MCF 10A (cell line): Measurements from ENCODE around the gene TSC22D2. TPM values are rescaled to one million over a fixed set of nuclear protein-coding genes. Genes with fewer than 3 reads are reported as not detected.

Experiments
- BruUV-seq: library from RNA; stranded (reverse); fragments of 400-500 nt; replicated peaks from 2 replicates; lab custom pipeline; 2021; lab: Mats Ljungman, UMichigan
- CTCF ChIA-PET: fragments of 300-600 bp; sonication (Branson Sonifier 250); formaldehyde crosslinking; extraction: SDS; loops from one replicate; lab custom pipeline; 2021; ENCODE audit warnings: antibody characterized with exemption, inconsistent platforms; lab: Yijun Ruan, JAX
- POLR2A ChIA-PET: fragments of 300-600, 350-650 bp; sonication (Branson Sonifier 250); formaldehyde crosslinking; extraction: SDS; loops from one replicate; lab custom pipeline; 2020; ENCODE audit warnings: antibody characterized with exemption, inconsistent platforms; lab: Yijun Ruan, JAX
- DNase-seq: peaks from one replicate; pipeline ENCODE4 v3.0.0-alpha.2; 2018; ENCODE audit not compliant: unreplicated experiment
- H3K27ac Mint-ChIP-seq: one replicate; pipeline ENCODE4 v1.8.0; 2022; ENCODE audit warnings: mild to moderate bottlenecking, low read depth, mixed read lengths; ENCODE audit not compliant: unreplicated experiment
- H3K27me3 Mint-ChIP-seq: one replicate; pipeline ENCODE4 v1.8.0; 2022; ENCODE audit warnings: mixed read lengths; ENCODE audit not compliant: insufficient read depth, unreplicated experiment
- H3K36me3 Mint-ChIP-seq: one replicate; pipeline ENCODE4 v1.8.0; 2022; ENCODE audit warnings: mild to moderate bottlenecking, moderate library complexity, mixed read lengths; ENCODE audit not compliant: insufficient read depth, unreplicated experiment
- H3K4me1 Mint-ChIP-seq: one replicate; pipeline ENCODE4 v1.8.0; 2022; ENCODE audit warnings: mixed read lengths; ENCODE audit not compliant: insufficient read depth, unreplicated experiment
- H3K4me3 Mint-ChIP-seq: one replicate; pipeline ENCODE4 v1.8.0; 2022; ENCODE audit warnings: mild to moderate bottlenecking, moderate library complexity, mixed read lengths; ENCODE audit not compliant: unreplicated experiment
- H3K9me3 Mint-ChIP-seq: one replicate; pipeline ENCODE4 v1.8.0; 2022; ENCODE audit warnings: mixed read lengths; ENCODE audit not compliant: unreplicated experiment
- CTCF ChIP-seq: fragments of 200-600 bp; IDR thresholded peaks from one replicate; pipeline ENCODE4 v1.8.0; 2022; ENCODE audit warnings: antibody characterized with exemption, mild to moderate bottlenecking; ENCODE audit not compliant: unreplicated experiment
- intact Hi-C: fragments of 100-400 bp; cut with micrococcal nuclease; formaldehyde crosslinking; loops from 2 replicates; pipeline ENCODE4 v1.14.1; 2022
- total RNA-seq: library from RNA; stranded (reverse); gene quantifications from 2 replicates; pipeline ENCODE4 v1.2.3, GENCODE V29; 2022

TSC22D2 gene
- total RNA-seq, 1 experiment from 2014 or later = 31.2 TPM

DNA sequence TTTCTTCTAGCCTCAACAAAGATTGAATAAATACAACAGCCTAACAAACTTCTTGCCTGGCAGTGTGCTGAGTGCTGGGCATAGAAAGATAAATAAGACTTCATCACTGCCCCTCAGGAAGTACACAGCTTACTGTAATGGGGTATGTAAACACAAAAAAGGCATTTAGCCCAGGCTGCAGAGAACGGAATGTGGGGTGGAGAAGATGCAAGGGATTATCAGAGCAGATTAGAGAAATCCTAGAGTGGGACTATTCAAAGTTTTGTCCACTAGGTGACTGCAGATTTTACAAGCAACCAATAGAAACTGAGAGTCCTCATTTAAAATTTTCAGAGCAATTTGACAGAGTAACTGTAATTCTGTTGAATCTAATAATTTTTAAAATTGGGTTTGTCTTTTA is 35.4 kb upstream of the TSC22D2 start:
- H3K4me3 Mint-ChIP-seq = no peak overlapping the region
- H3K9me3 Mint-ChIP-seq = no peaks in the 10 kb centered on the region
- no peak for TF ChIP-seq CTCF
- BruUV-seq = no TSS peak
- H3K36me3 Mint-ChIP-seq = no peaks in the 10 kb centered on the region
- CTCF ChIA-PET = interaction anchor here (1.0 to 1.8 kb wide), 2 partner anchors 36 to 39 kb away, joined by 3 to 5 read pairs; no protein-coding TSS in a partner anchor
- DNase-seq = no peak
- H3K4me1 Mint-ChIP-seq = peaks cover 46% of the 10 kb centered on the region
- no peaks in the 10 kb centered on the region for H3K27me3 Mint-ChIP-seq
- H3K27ac Mint-ChIP-seq = no peak overlapping the region
- intact Hi-C loops = loop anchor here (5.0 kb wide), 1 partner anchor 70 kb away; no protein-coding TSS in a partner anchor
- POLR2A ChIA-PET = interaction anchor here (1.1 to 3.0 kb wide), 4 partner anchors 24 to 39 kb away, joined by 4 to 19 read pairs (median 6); partner anchors contain the start of gene TSC22D2

DNA sequence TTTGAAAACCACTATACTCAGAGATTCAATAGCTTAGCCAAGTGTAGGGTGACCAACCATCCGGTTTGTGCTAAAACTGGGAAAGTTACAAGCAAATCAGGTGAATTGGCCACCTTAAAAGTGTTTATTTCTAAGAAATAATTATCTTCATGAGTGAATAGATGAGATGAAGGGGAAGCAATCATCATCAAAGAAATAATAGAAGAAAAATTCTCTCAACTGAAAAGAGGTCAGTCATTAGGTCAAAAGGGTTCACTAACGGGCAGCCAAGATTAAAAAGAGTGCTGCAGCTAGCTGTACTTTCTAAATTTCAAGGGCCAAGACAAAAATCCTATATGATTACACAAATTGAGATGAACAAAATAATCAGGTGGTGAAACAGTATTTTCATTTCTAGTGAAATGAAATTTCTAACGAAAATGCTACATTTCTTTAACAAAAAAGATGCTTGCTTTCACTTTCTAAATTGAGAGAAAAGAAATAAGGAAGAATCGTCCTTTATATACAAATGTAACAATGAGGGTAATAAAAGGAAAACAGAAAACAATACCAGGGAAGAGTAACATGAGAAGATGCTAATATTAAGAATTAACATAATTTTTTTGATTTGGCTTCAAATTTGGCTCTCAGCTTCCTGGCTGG is 34.7 kb upstream of the TSC22D2 start:
- H3K4me1 Mint-ChIP-seq = peaks cover 52% of the 10 kb centered on the region

GRCh38 chr3:150374975-150375374 is 33.1 kb upstream of the TSC22D2 start:
- Mint-ChIP-seq H3K36me3 (no peaks in the 10 kb centered on the region), H3K4me1 (peaks cover 47% of the 10 kb centered on the region), H3K9me3 (no peaks in the 10 kb centered on the region), H3K27me3 (no peaks in the 10 kb centered on the region), H3K4me3 (no peak overlapping the region), H3K27ac (no peak overlapping the region)
- DNase-seq = no peak
- no peak for TF ChIP-seq CTCF
- ChIA-PET POLR2A (interaction anchor here (2.2 to 3.4 kb wide), 2 partner anchors 33 to 37 kb away, joined by 6 to 43 read pairs; partner anchors contain the start of gene TSC22D2), CTCF (no interaction called here)
- intact Hi-C loops = loop anchor here (5.0 kb wide), 1 partner anchor 73 kb away; no protein-coding TSS in a partner anchor
- BruUV-seq = no TSS peak

More for the DNA sequence above, 34.7 kb upstream of the TSC22D2 start:
- ChIA-PET POLR2A (interaction anchor here (0.8 to 3.0 kb wide), 5 partner anchors 25 to 106 kb away, joined by 4 to 19 read pairs (median 4); partner anchors contain the start of gene TSC22D2), CTCF (interaction anchor here (0.8 to 1.8 kb wide), 2 partner anchors 36 to 38 kb away, joined by 4 to 5 read pairs; no protein-coding TSS in a partner anchor)
- peak overlapping the region; percentile 31 for H3K27ac Mint-ChIP-seq
- no peak for TF ChIP-seq CTCF
- no peaks in the 10 kb centered on the region for H3K27me3 Mint-ChIP-seq
- no peak overlapping the region for H3K4me3 Mint-ChIP-seq
- intact Hi-C loops = loop anchor here (5.0 kb wide), 1 partner anchor 71 kb away; no protein-coding TSS in a partner anchor
- no peaks in the 10 kb centered on the region for H3K9me3 Mint-ChIP-seq
- no TSS peak for BruUV-seq
- no peaks in the 10 kb centered on the region for H3K36me3 Mint-ChIP-seq
- DNase-seq = no peak
